HG03175 (cell line): ENCODE results near the gene CYP2D6.

Experiments used
- ATAC-seq: cut with Tn5 transposase; IDR thresholded peaks from one replicate; pipeline ENCODE4 v1.9.1; 2021; ENCODE audit warnings: mild to moderate bottlenecking, moderate library complexity; ENCODE audit not compliant: unreplicated experiment

The CYP2D6 gene

GRCh38 chr22:42090596-42091454 is 39.8 kb downstream of the CYP2D6 start, which contains the start of gene NDUFA6:
TSS of gene NDUFA6 (minus strand) at chr22:42090772. CDS start at chr22:42090744, 28 bp downstream.
- peak; percentile 96 for ATAC-seq

GRCh38 chr22:42086051-42086450 is 44.6 kb downstream of the CYP2D6 start:
- no peak for ATAC-seq

- no peak for ATAC-seq
Observed at GRCh38 chr22:42084874-42085273, 45.7 kb downstream of the CYP2D6 start.

GRCh38 chr22:42083119-42083518 is 47.5 kb downstream of the CYP2D6 start:
- ATAC-seq = no peak

- ATAC-seq = no peak
Observed at GRCh38 chr22:42080287-42080686, 50.3 kb downstream of the CYP2D6 start.

GRCh38 chr22:42079319-42080251 is 51.0 kb downstream of the CYP2D6 start, which contains the start of gene SMDT1:
TSS of gene SMDT1 (plus strand) at chr22:42079700. CDS start at chr22:42079769, 69 bp downstream.
- peak; percentile 86 for ATAC-seq

GRCh38 chr22:42078469-42079318 is 51.9 kb downstream of the CYP2D6 start:
- no peak for ATAC-seq

- no peak for ATAC-seq
Observed at GRCh38 chr22:42077486-42078125, 53.0 kb downstream of the CYP2D6 start.

- no peak for ATAC-seq
Observed at GRCh38 chr22:42076764-42077485, 53.7 kb downstream of the CYP2D6 start.
